NCI-H1092 (cell line): ENCODE measurements around the gene NUDT22.
A peak's percentile ranks its signal among the peaks of the same experiment; 100 is the strongest.

Experiments used
- DNase-seq: peaks from one replicate; lab custom pipeline; 2025; lab: John Stamatoyannopoulos, UW

Gene NUDT22

GRCh38 chr11:64269540-64270220 lies 43.6 kb downstream of the NUDT22 start:
- peak; percentile 100 for DNase-seq

- no peak for DNase-seq
These were observed 49.1 kb downstream of the NUDT22 start for GRCh38 chr11:64275031-64275800.

GRCh38 chr11:64275841-64276240 lies 49.8 kb downstream of the NUDT22 start:
- no peak for DNase-seq

- no peak for DNase-seq
These were observed 50.8 kb downstream of the NUDT22 start for GRCh38 chr11:64276653-64277431.

- no peak for DNase-seq
These were observed 52.6 kb downstream of the NUDT22 start for GRCh38 chr11:64278576-64279190.
